NCI-H146 (cell line): ENCODE results near the gene DUSP16.
"Not testable (repeated sequence)": the region's sequence is repeated elsewhere in the genome, so short reads cannot be mapped to it uniquely, and the experiment has no call there.

Experiments
- DNase-seq: peaks from one replicate; lab custom pipeline; 2025; lab: John Stamatoyannopoulos, UW

The DUSP16 gene

GRCh38 chr12:12583510-12584178 is 21.0 kb upstream of the DUSP16 start:
- no peak for DNase-seq

GRCh38 chr12:12582895-12583303 is 20.2 kb upstream of the DUSP16 start:
- no peak for DNase-seq

- DNase-seq, result no peak
Observed at GRCh38 chr12:12582193-12582881, 19.7 kb upstream of the DUSP16 start.

GRCh38 chr12:12580716-12581115 is 18.1 kb upstream of the DUSP16 start:
- not testable (repeated sequence) for DNase-seq

GRCh38 chr12:12577786-12578185 is 15.1 kb upstream of the DUSP16 start:
- no peak for DNase-seq

GRCh38 chr12:12572659-12573058 is 10.0 kb upstream of the DUSP16 start:
- no peak for DNase-seq

- not testable (repeated sequence) for DNase-seq
Observed at GRCh38 chr12:12565971-12566370, 3.3 kb upstream of the DUSP16 start.

GRCh38 chr12:12564911-12565310 is 2.2 kb upstream of the DUSP16 start:
- DNase-seq, result no peak

GRCh38 chr12:12563290-12563928 is 746 bp upstream of the DUSP16 start:
- peak; percentile 19 for DNase-seq

- peak; percentile 68 for DNase-seq
Observed at GRCh38 chr12:12562016-12562483, 613 bp downstream of the DUSP16 start.

GRCh38 chr12:12561371-12562015 is 1.2 kb downstream of the DUSP16 start:
- DNase-seq, result peak; percentile 69

- DNase-seq, result peak; percentile 32
Observed at GRCh38 chr12:12560587-12561370, 1.9 kb downstream of the DUSP16 start.

- no peak for DNase-seq
Observed at GRCh38 chr12:12559719-12560296, 2.9 kb downstream of the DUSP16 start.

- no peak for DNase-seq
Observed at GRCh38 chr12:12558291-12558690, 4.4 kb downstream of the DUSP16 start.

GRCh38 chr12:12557733-12558132 is 4.9 kb downstream of the DUSP16 start:
- no peak for DNase-seq

GRCh38 chr12:12555656-12556055 is 7.0 kb downstream of the DUSP16 start:
- no peak for DNase-seq

- no peak for DNase-seq
Observed at GRCh38 chr12:12553208-12553785, 9.4 kb downstream of the DUSP16 start.

- DNase-seq, result no peak
Observed at GRCh38 chr12:12551115-12551514, 11.5 kb downstream of the DUSP16 start.

GRCh38 chr12:12550277-12550676 is 12.4 kb downstream of the DUSP16 start:
- DNase-seq, result no peak

GRCh38 chr12:12549426-12549825 is 13.2 kb downstream of the DUSP16 start:
- DNase-seq, result no peak

- no peak for DNase-seq
Observed at GRCh38 chr12:12548713-12549112, 13.9 kb downstream of the DUSP16 start.
